Measurements from ENCODE around the gene CUTA.
"Not testable (repeated sequence)": the region's sequence is repeated elsewhere in the genome, so short reads cannot be mapped to it uniquely, and the experiment has no call there.

The CUTA gene

DNA sequence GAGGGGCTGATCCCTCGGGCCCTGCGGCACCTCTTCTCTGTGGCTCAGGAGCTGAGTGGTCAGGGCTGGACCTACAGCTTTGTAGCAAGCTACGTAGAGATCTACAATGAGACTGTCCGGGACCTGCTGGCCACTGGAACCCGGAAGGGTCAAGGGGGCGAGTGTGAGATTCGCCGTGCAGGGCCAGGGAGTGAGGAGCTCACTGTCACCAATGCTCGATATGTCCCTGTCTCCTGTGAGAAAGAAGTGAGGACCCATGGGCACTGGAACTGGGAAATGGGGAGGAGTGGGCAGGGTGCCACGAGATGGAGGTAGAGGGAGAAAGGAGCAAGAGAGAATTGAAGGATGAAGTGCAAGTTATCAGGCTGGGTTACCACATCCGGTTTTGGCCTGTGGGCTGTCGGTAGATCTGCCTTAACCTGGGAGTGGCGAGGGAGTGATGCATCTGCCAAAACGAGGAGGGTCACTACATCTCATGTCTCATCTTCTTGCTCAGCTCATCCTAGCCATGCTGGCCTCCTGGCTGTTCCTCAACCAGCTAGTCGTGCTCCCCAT lies 12.4 kb downstream of the CUTA start:
- no peak for DNase-seq (ENCODE audit: low spot score)

DNA sequence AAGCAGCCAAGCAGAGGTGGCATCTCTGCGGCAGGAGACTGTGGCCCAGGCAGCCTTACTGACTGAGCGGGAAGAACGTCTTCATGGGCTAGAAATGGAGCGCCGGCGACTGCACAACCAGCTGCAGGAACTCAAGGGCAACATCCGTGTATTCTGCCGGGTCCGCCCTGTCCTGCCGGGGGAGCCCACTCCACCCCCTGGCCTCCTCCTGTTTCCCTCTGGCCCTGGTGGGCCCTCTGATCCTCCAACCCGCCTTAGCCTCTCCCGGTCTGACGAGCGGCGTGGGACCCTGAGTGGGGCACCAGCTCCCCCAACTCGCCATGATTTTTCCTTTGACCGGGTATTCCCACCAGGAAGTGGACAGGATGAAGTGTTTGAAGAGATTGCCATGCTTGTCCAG lies 13.0 kb downstream of the CUTA start:
- DNase-seq (ENCODE audit: low spot score), result no peak

DNA sequence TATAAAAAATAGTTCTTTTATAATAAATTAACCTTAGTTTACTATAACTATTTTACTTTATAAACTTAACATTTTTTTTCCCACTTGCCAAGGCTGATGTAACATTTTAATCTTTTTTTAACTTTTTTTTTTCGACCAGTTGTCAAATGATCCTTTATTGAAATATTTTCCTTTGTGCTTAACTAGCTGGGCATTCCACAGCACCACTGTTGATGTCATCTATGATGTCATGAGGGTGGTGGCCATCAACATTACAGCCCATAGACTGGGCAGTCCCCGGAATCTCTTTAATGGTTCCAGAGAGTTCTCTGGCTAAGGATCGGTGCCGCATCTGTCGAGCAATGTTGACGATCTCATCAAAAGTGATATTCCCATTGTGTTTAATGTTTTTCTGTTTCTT lies 18.0 kb downstream of the CUTA start:
- DNase-seq (ENCODE audit: low spot score), result not testable (repeated sequence)

- not testable (repeated sequence) for DNase-seq (ENCODE audit: low spot score)
These were observed 19.3 kb downstream of the CUTA start for GRCh38 chr6:33398601-33399000.

DNA sequence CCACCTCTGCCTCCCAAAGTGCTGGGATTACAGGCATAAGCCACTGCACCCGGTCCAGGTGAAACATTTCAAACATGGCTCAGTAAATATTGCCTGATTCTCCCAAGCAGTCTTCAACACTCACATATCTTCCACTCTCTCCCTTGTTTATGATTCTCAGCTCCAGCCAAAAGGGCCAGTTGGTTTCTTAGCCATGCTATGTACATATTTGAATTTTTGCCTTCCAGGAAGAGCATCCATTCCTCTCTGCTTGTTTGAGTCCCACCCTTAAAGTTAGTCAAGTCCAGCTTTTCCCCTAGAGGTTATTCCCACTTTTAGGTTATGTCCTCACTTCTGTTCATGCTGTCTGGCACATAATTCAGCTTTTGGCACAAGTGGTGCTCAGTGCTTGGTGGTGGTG lies 20.4 kb downstream of the CUTA start:
- DNase-seq (ENCODE audit: low spot score), result no peak

- DNase-seq (ENCODE audit: low spot score), result no peak
These were observed 24.9 kb downstream of the CUTA start for GRCh38 chr6:33392979-33393378.

- no peak for DNase-seq (ENCODE audit: low spot score)
These were observed 25.3 kb downstream of the CUTA start for GRCh38 chr6:33392595-33392948.

DNA sequence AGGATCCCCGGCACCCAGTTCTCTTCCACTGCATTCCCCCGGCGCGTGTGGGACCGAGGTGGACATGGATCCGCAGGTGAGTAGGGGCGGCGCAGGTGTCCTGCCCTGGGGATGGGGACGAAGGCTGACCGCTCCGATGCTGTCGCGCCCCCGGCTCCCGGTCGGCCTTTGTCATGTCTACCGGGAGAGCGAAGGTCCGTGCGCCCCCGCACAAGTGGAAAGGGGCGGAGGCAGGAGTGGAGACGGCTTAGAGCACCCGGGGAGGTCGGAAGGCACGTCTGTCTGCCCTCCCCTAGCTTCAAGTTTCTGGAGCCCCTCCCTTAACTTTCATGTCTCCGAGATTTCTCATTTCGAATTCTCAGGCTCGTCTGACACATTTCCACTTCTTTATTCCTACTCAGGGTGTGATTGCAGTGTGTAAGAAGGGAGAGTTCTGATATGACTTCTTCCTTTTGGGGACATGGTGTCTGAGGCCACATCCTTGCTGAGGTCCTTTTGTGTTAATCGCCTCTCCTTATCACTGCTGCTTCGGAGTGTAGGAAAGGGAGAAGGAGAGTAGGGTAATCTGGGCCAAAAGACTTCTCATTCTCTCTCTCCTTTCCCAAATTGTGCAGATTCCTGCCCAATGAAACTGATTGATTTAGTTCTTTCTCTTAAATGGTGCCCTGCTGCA lies 25.8 kb downstream of the CUTA start:
- DNase-seq (ENCODE audit: low spot score), result no peak

GRCh38 chr6:33391278-33391921 lies 26.5 kb downstream of the CUTA start, which contains the start of gene KIFC1:
Gene KIFC1 (plus strand): TSS chr6:33391823. CDS start chr6:33391986, 163 bp downstream.
- peak; percentile 99 for DNase-seq (ENCODE audit: low spot score)

GRCh38 chr6:33390767-33391277 lies 27.1 kb downstream of the CUTA start:
- DNase-seq (ENCODE audit: low spot score), result no peak

DNA sequence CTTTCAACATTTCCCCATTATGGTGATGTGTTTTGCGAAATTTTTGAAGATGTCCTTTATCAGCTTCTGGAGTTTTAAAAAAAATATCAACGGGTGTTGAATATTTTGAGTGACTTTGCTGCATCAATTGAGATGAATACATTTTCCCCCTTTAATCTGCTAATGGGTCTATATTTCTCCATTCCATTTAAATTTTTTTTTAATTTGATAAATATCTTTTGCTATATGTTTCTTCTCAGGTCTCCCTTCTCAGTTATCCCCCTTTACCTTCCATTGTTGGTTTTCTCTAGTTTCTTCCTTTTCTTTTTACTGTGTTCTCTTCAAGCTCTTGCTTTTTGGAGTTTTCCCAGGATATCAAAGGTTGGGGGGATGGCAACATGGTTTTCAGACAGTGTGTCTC lies 27.7 kb downstream of the CUTA start:
- no peak for DNase-seq (ENCODE audit: low spot score)

DNA sequence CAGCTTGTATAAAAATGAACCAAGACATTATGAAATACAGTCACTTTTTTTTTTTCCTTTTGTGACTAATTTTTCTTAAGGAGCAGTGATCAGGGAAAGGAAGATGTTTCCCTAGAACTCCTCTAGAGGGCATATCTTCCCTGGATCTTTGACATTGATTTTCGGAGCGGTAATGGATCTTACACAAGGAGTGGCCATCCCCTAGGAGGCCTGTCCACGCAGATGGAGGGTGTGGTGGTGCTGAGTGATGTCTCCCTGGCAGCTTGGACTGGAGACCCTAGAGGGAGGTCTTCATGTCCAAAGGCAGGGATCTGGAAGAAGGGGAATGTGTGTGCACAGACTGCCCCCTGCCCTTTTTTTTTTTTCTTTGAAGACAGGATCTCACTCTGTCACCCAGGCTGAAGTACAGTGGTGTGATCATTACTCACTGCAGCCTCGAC lies 33.3 kb downstream of the CUTA start:
- DNase-seq (ENCODE audit: low spot score), result no peak

- DNase-seq (ENCODE audit: low spot score), result no peak
These were observed 34.3 kb downstream of the CUTA start for GRCh38 chr6:33383427-33384185.

GRCh38 chr6:33380272-33380981 lies 37.5 kb downstream of the CUTA start:
- DNase-seq (ENCODE audit: low spot score), result no peak

- not testable (repeated sequence) for DNase-seq (ENCODE audit: low spot score)
These were observed 38.7 kb downstream of the CUTA start for GRCh38 chr6:33379184-33379583.

DNA sequence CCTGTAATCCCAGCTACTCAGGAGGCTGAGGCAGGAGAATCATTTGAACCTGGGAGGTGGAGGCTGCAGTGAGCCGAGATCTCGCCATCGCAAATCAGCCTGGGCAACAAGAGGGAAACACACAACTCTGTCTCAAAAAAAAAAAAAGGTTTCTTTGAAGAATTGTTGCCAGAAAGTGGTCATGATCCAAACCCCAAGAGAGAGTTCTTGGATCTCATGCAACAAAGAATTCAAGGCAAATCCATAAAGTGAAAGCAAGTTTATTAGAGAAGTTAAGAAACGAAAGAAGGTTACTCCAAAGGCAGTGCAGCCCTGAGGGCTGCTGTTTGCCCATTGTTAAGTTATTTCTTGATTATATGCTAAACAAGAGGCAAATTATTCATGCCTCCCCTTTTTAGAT lies 40.7 kb downstream of the CUTA start:
- DNase-seq (ENCODE audit: low spot score), result no peak

DNA sequence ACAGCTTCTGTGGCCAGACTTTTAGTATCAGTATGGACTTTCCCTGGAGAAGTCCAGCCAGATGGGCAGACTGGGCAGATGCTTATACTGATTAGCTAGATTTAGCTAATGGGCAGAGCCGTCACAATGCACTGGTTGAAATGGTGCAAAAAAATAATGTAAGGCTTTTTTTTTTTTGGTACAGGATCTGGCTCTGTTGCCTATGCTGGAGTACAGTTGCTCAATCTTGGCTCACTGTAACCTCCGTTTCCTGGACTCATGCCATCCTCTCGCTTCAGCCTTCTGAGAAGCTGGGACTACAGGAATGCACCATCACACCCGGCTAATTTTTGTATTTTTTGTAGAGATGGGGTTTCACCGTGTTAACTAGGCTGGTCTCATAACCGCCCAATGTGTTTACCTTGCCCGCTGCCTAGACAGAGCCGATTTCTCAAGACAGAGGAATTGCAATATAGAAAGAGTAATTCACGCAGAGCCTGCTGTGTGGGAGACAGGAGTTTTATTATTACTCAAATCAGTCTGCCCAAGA lies 42.7 kb downstream of the CUTA start:
- DNase-seq (ENCODE audit: low spot score), result no peak

GRCh38 chr6:33373960-33374910 lies 43.7 kb downstream of the CUTA start:
- no peak for DNase-seq (ENCODE audit: low spot score)

GRCh38 chr6:33372526-33373123 lies 45.3 kb downstream of the CUTA start:
- no peak for DNase-seq (ENCODE audit: low spot score)

DNA sequence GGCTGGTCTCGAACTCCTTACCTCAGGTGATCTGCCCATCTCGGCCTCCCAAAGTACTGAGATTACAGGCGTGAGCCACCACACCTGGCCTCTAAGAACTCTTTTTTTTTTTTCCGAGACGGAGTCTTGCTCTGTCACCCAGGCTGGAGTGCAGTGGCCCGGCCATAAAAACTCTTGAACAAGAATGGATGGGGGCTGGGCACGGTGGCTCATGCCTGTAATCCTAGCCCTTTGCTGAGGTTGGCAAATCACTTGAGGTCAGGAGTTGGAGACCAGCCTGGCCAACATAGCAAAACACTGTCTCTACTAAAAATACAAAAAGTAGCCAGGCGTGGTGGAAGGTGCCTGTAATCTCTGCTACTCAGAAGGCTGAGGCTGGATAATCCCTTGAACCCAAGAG lies 46.0 kb downstream of the CUTA start:
- DNase-seq (ENCODE audit: low spot score), result not testable (repeated sequence)

Measured in CD4-positive, alpha-beta T cell treated with Interleukin-2 at 100 ng/mL for 4 hours (primary cell).